SK-N-SH (cell line): Measurements from ENCODE around the gene EXOC4. TPM values are rescaled to one million over a fixed set of nuclear protein-coding genes. Genes with fewer than 3 reads are reported as not detected.
A peak's percentile ranks its signal among the peaks of the same experiment; 100 is the strongest.

ENCODE experiments used
- CTCF ChIA-PET: fragments of 300-600, 350-600 bp; formaldehyde crosslinking; extraction: SDS; loops from one replicate; lab custom pipeline; 2021; lab: Yijun Ruan, JAX
- POLR2A ChIA-PET: fragments of 350-600 bp; sonication (Branson Sonifier 250); formaldehyde crosslinking; extraction: SDS; loops from one replicate; lab custom pipeline; 2020; ENCODE audit warnings: antibody characterized with exemption, inconsistent platforms; lab: Yijun Ruan, JAX
- DNase-seq: peaks from one replicate; pipeline ENCODE4 v3.0.0; 2012
- H2AFZ ChIP-seq: fragments of 200-600 bp; sonication (generic); 2 replicates; pipeline ENCODE4 v1.8.1; 2016; ENCODE audit warnings: antibody characterized with exemption, mild to moderate bottlenecking, low read depth
- H3F3A ChIP-seq: fragments of 200-600 bp; sonication (generic); replicated peaks from 2 replicates; pipeline ENCODE3; 2016; ENCODE audit warnings: antibody characterized with exemption, mild to moderate bottlenecking; ENCODE audit not compliant: insufficient read depth
- H3K27ac ChIP-seq, 2 experiments: fragments of 200-500 bp in 1 of 2; fragments of 200-600 bp in 1 of 2; sonication (Bioruptor generic) in 1 of 2; sonication (generic), shearing (Covaris generic) in 1 of 2; 2 replicates each; pipeline versions ENCODE4 v1.5.1 to v1.6.1; 2014 to 2016; ENCODE audit warnings: low read depth in 2 of 2, inconsistent platforms in 1 of 2, low read length in 1 of 2, mild to moderate bottlenecking in 1 of 2, mixed read lengths in 1 of 2
- H3K27me3 ChIP-seq: fragments of 200-600 bp; sonication (generic), shearing (Covaris generic); 2 replicates; pipeline ENCODE4 v1.6.1; 2016; ENCODE audit warnings: mixed run types; ENCODE audit not compliant: insufficient read depth
- H3K36me3 ChIP-seq, 2 experiments: fragments of 200-500 bp in 1 of 2; fragments of 200-600 bp in 1 of 2; sonication (Bioruptor generic) in 1 of 2; sonication (generic) in 1 of 2; replicated peaks in 1 of 2; 2 replicates each; pipeline versions ENCODE3 to v1.5.1; 2014 to 2016; ENCODE audit warnings: low read length in 1 of 2, mild to moderate bottlenecking in 1 of 2; ENCODE audit not compliant: insufficient read depth in 2 of 2, control insufficient read depth in 1 of 2
- H3K4me1 ChIP-seq, 2 experiments: fragments of 200-500 bp in 1 of 2; fragments of 200-600 bp in 1 of 2; sonication (Bioruptor generic) in 1 of 2; sonication (generic), shearing (Covaris generic) in 1 of 2; 2 replicates each; pipeline versions ENCODE4 v1.5.1 to v1.6.1; 2014 to 2016; ENCODE audit warnings: low read depth in 1 of 2, low read length in 1 of 2, mixed run types in 1 of 2; ENCODE audit not compliant: insufficient read depth in 2 of 2, control insufficient read depth in 1 of 2
- H3K4me2 ChIP-seq: fragments of 200-600 bp; sonication (generic), shearing (Covaris generic); 2 replicates; pipeline ENCODE4 v1.6.1; 2017; ENCODE audit warnings: mixed run types
- H3K4me3 ChIP-seq, 2 experiments: fragments of 200-500 bp in 1 of 2; fragments of 200-600 bp in 1 of 2; sonication (Bioruptor generic) in 1 of 2; sonication (generic), shearing (Covaris generic) in 1 of 2; 2 replicates each; pipeline versions ENCODE4 v1.5.1 to v1.8.1; 2014 to 2016; ENCODE audit warnings: low read depth in 2 of 2, inconsistent platforms in 1 of 2, low read length in 1 of 2, mild to moderate bottlenecking in 1 of 2, mixed read lengths in 1 of 2, moderate library complexity in 1 of 2
- H3K79me2 ChIP-seq: fragments of 200-600 bp; sonication (generic); 2 replicates; pipeline ENCODE4 v1.8.1; 2017; ENCODE audit warnings: mild to moderate bottlenecking; ENCODE audit not compliant: insufficient read depth
- H3K9ac ChIP-seq: fragments of 200-600 bp; sonication (generic); 2 replicates; pipeline ENCODE4 v1.6.1; 2017; ENCODE audit warnings: mixed run types
- H3K9me2 ChIP-seq: fragments of 200-600 bp; sonication (generic); 2 replicates; pipeline ENCODE4 v1.6.1; 2017; ENCODE audit warnings: mixed run types
- H3K9me3 ChIP-seq: fragments of 200-600 bp; sonication (generic); 2 replicates; pipeline ENCODE4 v1.6.1; 2017; ENCODE audit warnings: mixed run types, mild to moderate bottlenecking, moderate library complexity
- H4K20me1 ChIP-seq: fragments of 200-600 bp; sonication (generic); 2 replicates; pipeline ENCODE4 v1.6.1; 2017; ENCODE audit warnings: mild to moderate bottlenecking, mixed run types; ENCODE audit not compliant: insufficient read depth
- CHD2 ChIP-seq: fragments of 150-350 bp; IDR thresholded peaks from 2 replicates; pipeline ENCODE4 v1.6.1; 2018; ENCODE audit warnings: low read length; ENCODE audit not compliant: partially characterized antibody
- EP300 ChIP-seq, 2 experiments: IDR thresholded peaks; 2 replicates each; pipeline versions ENCODE4 v1.4.0 to v1.6.1; 2012; ENCODE audit warnings: borderline replicate concordance in 1 of 2, low read depth in 1 of 2, low read length in 1 of 2
- EZH2phosphoT487 ChIP-seq: fragments of 200-600 bp; sonication (generic); IDR thresholded peaks from 2 replicates; pipeline ENCODE4 v1.6.1; 2017; ENCODE audit warnings: low read depth, mixed run types, mild to moderate bottlenecking, antibody characterized with exemption, moderate library complexity, borderline replicate concordance
- FOXJ3 ChIP-seq: sonication (generic); formaldehyde crosslinking; IDR thresholded peaks from 2 replicates; pipeline ENCODE4 v1.5.1; 2020; ENCODE audit warnings: mild to moderate bottlenecking, missing genetic modification reagents
- GATA2 ChIP-seq: sonication (generic); formaldehyde crosslinking; IDR thresholded peaks from 2 replicates; pipeline ENCODE4 v1.5.0; 2020; ENCODE audit warnings: mild to moderate bottlenecking, missing genetic modification reagents
- MAX ChIP-seq: IDR thresholded peaks from 2 replicates; pipeline ENCODE4 v1.4.0; 2012; ENCODE audit warnings: low read depth
- POLR2AphosphoS5 ChIP-seq: IDR thresholded peaks from 2 replicates; pipeline ENCODE4 v1.6.1; 2012; ENCODE audit warnings: low read depth, low read length
- RAD21 ChIP-seq: IDR thresholded peaks from 2 replicates; pipeline ENCODE4 v1.6.1; 2012; ENCODE audit warnings: mild to moderate bottlenecking, low read length
- RCOR1 ChIP-seq: fragments of 150-350 bp; IDR thresholded peaks from 2 replicates; pipeline ENCODE4 v1.6.1; 2017; ENCODE audit warnings: antibody characterized with exemption, low read length
- RXRA ChIP-seq: IDR thresholded peaks from 2 replicates; pipeline ENCODE4 v1.4.0; 2012; ENCODE audit warnings: low read depth, mild to moderate bottlenecking, borderline replicate concordance
- SMC3 ChIP-seq: IDR thresholded peaks from 2 replicates; pipeline ENCODE4 v1.6.1; 2012; ENCODE audit warnings: low read depth, low read length, improper control_type of control experiment
- TCF12 ChIP-seq: IDR thresholded peaks from 2 replicates; pipeline ENCODE4 v1.4.0; 2012
- YY1 ChIP-seq: IDR thresholded peaks from 2 replicates; pipeline ENCODE4 v1.4.0; 2012; ENCODE audit warnings: low read depth, mild to moderate bottlenecking
- WGBS: methylation state at CpG from one replicate; pipeline ENCODE4 v1.1.6; 2017; ENCODE audit warnings: low lambda C conversion rate; 5-methylcytosine and 5-hydroxymethylcytosine counted together
- polyA plus RNA-seq, 3 experiments: library from polyadenylated mRNA; depleted of rRNA; stranded (reverse); fragments of >200 nt; gene quantifications; 2 replicates each; pipeline ENCODE4 v1.2.3, GENCODE V29; 2012
- TF ChIP-seq, protein P1 (sequence below): IDR thresholded peaks from 2 replicates; pipeline ENCODE4 v1.6.1; 2012; ENCODE audit warnings: mild to moderate bottlenecking, low read depth, low read length, moderate library complexity
- TF ChIP-seq, protein P2 (sequence below): IDR thresholded peaks from 2 replicates; pipeline ENCODE4 v1.4.0; 2012; ENCODE audit warnings: low read depth, borderline replicate concordance
- TF ChIP-seq, protein P3 (sequence below): fragments of 150-350 bp; IDR thresholded peaks from 2 replicates; pipeline ENCODE4 v1.6.1; 2016; ENCODE audit warnings: mild to moderate bottlenecking, low read depth, low read length

EXOC4 gene
- polyA plus RNA-seq, 1 of the 3 experiments (the other 2 are of a cell fraction) = 37.3 TPM

- 89% methylated on average over 2 of the region's 2 CpGs for whole genome bisulfite sequencing
These were observed 710.8 kb downstream of the EXOC4 start for GRCh38 chr7:133963629-133964028.

DNA sequence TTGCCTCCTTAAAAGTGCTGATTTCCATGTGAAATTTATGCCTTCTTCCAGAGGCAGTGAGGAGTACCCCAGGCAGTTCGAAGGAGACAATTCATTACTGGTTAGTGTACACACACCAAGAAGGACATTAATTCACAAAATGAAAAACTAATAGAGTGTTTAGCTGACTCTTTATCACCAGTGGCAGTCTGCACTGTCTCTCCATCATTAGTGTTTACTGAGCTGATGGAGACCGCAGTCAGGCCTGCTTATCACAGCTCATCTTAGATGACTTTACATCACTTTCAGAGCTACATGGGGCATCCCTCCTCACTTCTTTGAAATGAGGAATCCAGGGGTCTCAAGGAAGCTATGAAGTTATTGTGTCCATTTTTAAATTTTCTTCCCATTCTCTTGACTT, 718.7 kb downstream of the EXOC4 start:
- Histone ChIP-seq H3K9me3 (no peaks in the 10 kb centered on the region), H3K9ac (no peak overlapping the region), H3K27me3 (no peaks in the 10 kb centered on the region), H3K4me3 (no peak overlapping the region), H3K36me3 (peaks cover 3 to 4% of the 10 kb centered on the region in 2 experiments), H3K4me1 (peaks cover 7 to 54% of the 10 kb centered on the region in 2 experiments; a peak in 3 of 4 replicates), H3K79me2 (no peaks in the 10 kb centered on the region), H4K20me1 (no peaks in the 10 kb centered on the region), H3F3A (peaks cover 6% of the 10 kb centered on the region), H3K9me2 (no peaks in the 10 kb centered on the region), H2AFZ (no peak overlapping the region), H3K27ac (peak overlapping the region in 1 of 2 experiments; percentile 93; a peak in 2 of 4 replicates), H3K4me2 (no peak overlapping the region)
- CTCF ChIA-PET = interaction anchor here (0.6 to 2.8 kb wide), 7 partner anchors 10 to 965 kb away, joined by 3 to 8 read pairs (median 3); no protein-coding TSS in a partner anchor
- 58% methylated on average over 2 of the region's 2 CpGs for WGBS
- DNase-seq = peak; percentile 32
- POLR2A ChIA-PET = interaction anchor here (1.1 to 1.2 kb wide), 2 partner anchors 12 to 135 kb away, joined by 3 to 4 read pairs; no protein-coding TSS in a partner anchor
- TF ChIP-seq RAD21 (peak; percentile 17; the same call in 1 of the 2 replicates), GATA2 (CRISPR knock-in tag) (peak; percentile 83), MAX (no peak), FOXJ3 (CRISPR knock-in tag) (peak; percentile 82), EP300 (IDR thresholded peaks at IDR 0.05; ENCODE audit: borderline replicate concordance in 1 of 2, low read depth in 1 of 2, low read length in 1 of 2) (peak in 1 of 2 experiments; percentile 62; a peak in 1 of 4 replicates), RCOR1 (peak; percentile 63; the same call in 1 of the 2 replicates)
- TF ChIP-seq, protein P1, sequence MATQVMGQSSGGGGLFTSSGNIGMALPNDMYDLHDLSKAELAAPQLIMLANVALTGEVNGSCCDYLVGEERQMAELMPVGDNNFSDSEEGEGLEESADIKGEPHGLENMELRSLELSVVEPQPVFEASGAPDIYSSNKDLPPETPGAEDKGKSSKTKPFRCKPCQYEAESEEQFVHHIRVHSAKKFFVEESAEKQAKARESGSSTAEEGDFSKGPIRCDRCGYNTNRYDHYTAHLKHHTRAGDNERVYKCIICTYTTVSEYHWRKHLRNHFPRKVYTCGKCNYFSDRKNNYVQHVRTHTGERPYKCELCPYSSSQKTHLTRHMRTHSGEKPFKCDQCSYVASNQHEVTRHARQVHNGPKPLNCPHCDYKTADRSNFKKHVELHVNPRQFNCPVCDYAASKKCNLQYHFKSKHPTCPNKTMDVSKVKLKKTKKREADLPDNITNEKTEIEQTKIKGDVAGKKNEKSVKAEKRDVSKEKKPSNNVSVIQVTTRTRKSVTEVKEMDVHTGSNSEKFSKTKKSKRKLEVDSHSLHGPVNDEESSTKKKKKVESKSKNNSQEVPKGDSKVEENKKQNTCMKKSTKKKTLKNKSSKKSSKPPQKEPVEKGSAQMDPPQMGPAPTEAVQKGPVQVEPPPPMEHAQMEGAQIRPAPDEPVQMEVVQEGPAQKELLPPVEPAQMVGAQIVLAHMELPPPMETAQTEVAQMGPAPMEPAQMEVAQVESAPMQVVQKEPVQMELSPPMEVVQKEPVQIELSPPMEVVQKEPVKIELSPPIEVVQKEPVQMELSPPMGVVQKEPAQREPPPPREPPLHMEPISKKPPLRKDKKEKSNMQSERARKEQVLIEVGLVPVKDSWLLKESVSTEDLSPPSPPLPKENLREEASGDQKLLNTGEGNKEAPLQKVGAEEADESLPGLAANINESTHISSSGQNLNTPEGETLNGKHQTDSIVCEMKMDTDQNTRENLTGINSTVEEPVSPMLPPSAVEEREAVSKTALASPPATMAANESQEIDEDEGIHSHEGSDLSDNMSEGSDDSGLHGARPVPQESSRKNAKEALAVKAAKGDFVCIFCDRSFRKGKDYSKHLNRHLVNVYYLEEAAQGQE = no peak

More at GRCh38 chr7:133963629-133964028, 710.8 kb downstream of the EXOC4 start:
- no peaks in the 10 kb centered on the region for H3K27me3 ChIP-seq
- ChIA-PET POLR2A (no interaction called here), CTCF (interaction anchor here (0.7 kb wide), 1 partner anchor 12 kb away, joined by 3 read pairs; no protein-coding TSS in a partner anchor)
- TF ChIP-seq CHD2 (no peak), RXRA (no peak), YY1 (no peak), SMC3 (no peak), EP300 (IDR thresholded peaks at IDR 0.05; ENCODE audit: borderline replicate concordance in 1 of 2, low read depth in 1 of 2, low read length in 1 of 2) (no peak), POLR2AphosphoS5 (no peak), EZH2phosphoT487 (no peak), TCF12 (no peak)
- TF ChIP-seq, protein P2, sequence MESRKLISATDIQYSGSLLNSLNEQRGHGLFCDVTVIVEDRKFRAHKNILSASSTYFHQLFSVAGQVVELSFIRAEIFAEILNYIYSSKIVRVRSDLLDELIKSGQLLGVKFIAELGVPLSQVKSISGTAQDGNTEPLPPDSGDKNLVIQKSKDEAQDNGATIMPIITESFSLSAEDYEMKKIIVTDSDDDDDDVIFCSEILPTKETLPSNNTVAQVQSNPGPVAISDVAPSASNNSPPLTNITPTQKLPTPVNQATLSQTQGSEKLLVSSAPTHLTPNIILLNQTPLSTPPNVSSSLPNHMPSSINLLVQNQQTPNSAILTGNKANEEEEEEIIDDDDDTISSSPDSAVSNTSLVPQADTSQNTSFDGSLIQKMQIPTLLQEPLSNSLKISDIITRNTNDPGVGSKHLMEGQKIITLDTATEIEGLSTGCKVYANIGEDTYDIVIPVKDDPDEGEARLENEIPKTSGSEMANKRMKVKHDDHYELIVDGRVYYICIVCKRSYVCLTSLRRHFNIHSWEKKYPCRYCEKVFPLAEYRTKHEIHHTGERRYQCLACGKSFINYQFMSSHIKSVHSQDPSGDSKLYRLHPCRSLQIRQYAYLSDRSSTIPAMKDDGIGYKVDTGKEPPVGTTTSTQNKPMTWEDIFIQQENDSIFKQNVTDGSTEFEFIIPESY = no peak
- TF ChIP-seq, protein P3, sequence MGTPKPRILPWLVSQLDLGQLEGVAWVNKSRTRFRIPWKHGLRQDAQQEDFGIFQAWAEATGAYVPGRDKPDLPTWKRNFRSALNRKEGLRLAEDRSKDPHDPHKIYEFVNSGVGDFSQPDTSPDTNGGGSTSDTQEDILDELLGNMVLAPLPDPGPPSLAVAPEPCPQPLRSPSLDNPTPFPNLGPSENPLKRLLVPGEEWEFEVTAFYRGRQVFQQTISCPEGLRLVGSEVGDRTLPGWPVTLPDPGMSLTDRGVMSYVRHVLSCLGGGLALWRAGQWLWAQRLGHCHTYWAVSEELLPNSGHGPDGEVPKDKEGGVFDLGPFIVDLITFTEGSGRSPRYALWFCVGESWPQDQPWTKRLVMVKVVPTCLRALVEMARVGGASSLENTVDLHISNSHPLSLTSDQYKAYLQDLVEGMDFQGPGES = no peak
- no peaks in the 10 kb centered on the region for H3K9me3 ChIP-seq
- H3K79me2 ChIP-seq = no peaks in the 10 kb centered on the region
- no peaks in the 10 kb centered on the region for H3K36me3 ChIP-seq
- no peaks in the 10 kb centered on the region for H3K9me2 ChIP-seq
- H2AFZ ChIP-seq = no peak overlapping the region
- H3K9ac ChIP-seq = no peak overlapping the region
- peaks cover 3% of the 10 kb centered on the region for H3F3A ChIP-seq
- no peak overlapping the region for H3K4me3 ChIP-seq
- peaks cover 0 to 14% of the 10 kb centered on the region in 2 experiments; a peak in 2 of 4 replicates for H3K4me1 ChIP-seq
- no peaks in the 10 kb centered on the region for H4K20me1 ChIP-seq
- DNase-seq = no peak
- no peak overlapping the region for H3K4me2 ChIP-seq
- H3K27ac ChIP-seq = peak overlapping the region in 1 of 2 experiments; percentile 20; a peak in 1 of 4 replicates
